T-helper 22 cell (primary cell): ENCODE results near the gene ROR1.
"Not testable (repeated sequence)": the region's sequence is repeated elsewhere in the genome, so short reads cannot be mapped to it uniquely, and the experiment has no call there.

Experiments used
- DNase-seq: peaks from one replicate; pipeline ENCODE4 v3.0.0-alpha.2; 2020; ENCODE audit warnings: low read depth

The ROR1 gene

GRCh38 chr1:64186138-64186897 lies 412.5 kb downstream of the ROR1 start:
- no peak for DNase-seq

GRCh38 chr1:64186898-64187280 lies 413.1 kb downstream of the ROR1 start:
- no peak for DNase-seq

GRCh38 chr1:64187646-64188045 lies 413.8 kb downstream of the ROR1 start:
- no peak for DNase-seq

- no peak for DNase-seq
These were observed 418.5 kb downstream of the ROR1 start for GRCh38 chr1:64192290-64192689.

- no peak for DNase-seq
These were observed 420.6 kb downstream of the ROR1 start for GRCh38 chr1:64194168-64195080.

GRCh38 chr1:64195081-64195395 lies 421.2 kb downstream of the ROR1 start:
- DNase-seq: no peak

- DNase-seq: no peak
These were observed 422.5 kb downstream of the ROR1 start for GRCh38 chr1:64196074-64196870.

GRCh38 chr1:64197076-64197475 lies 423.3 kb downstream of the ROR1 start:
- DNase-seq: no peak

GRCh38 chr1:64199154-64199553 lies 425.3 kb downstream of the ROR1 start:
- no peak for DNase-seq

GRCh38 chr1:64200064-64200463 lies 426.2 kb downstream of the ROR1 start:
- no peak for DNase-seq

- DNase-seq: no peak
These were observed 429.6 kb downstream of the ROR1 start, which contains the start of gene UBE2U for GRCh38 chr1:64203420-64203819. TSS of gene UBE2U (plus strand) at chr1:64203623. CDS start at chr1:64204051, 428 bp downstream.

GRCh38 chr1:64209221-64209620 lies 435.4 kb downstream of the ROR1 start:
- DNase-seq: no peak

- DNase-seq: no peak
These were observed 438.2 kb downstream of the ROR1 start for GRCh38 chr1:64212031-64212430.

GRCh38 chr1:64215576-64215975 lies 441.8 kb downstream of the ROR1 start:
- DNase-seq: no peak

GRCh38 chr1:64220241-64220640 lies 446.4 kb downstream of the ROR1 start:
- DNase-seq: no peak

- DNase-seq: no peak
These were observed 449.7 kb downstream of the ROR1 start for GRCh38 chr1:64223329-64224151.

- not testable (repeated sequence) for DNase-seq
These were observed 450.4 kb downstream of the ROR1 start for GRCh38 chr1:64224236-64224635.

GRCh38 chr1:64228167-64228957 lies 454.5 kb downstream of the ROR1 start:
- no peak for DNase-seq

- no peak for DNase-seq
These were observed 455.5 kb downstream of the ROR1 start for GRCh38 chr1:64229307-64229706.
